Gastrocnemius medialis (tissue), 4 donors: ENCODE results near the gene FAHD2A. TPM values are rescaled to one million over a fixed set of nuclear protein-coding genes. Genes with fewer than 3 reads are reported as not detected.

ENCODE experiments used
- ATAC-seq, 2 donors: fragments of 150-250 bp; one replicate each; pipeline ENCODE4 v1.9.1; 2016
- DNase-seq, 2 donors: peaks; one replicate each; pipeline ENCODE4 v3.0.0-alpha.2; 2019
- H3K27ac ChIP-seq, 4 donors: fragments of 200-600 bp; sonication (generic); 1 replicate in 1 of 4; 2 replicates in 3 of 4; pipeline ENCODE4 v1.5.1; 2016 to 2018; ENCODE audit warnings: mild to moderate bottlenecking in 2 of 4, moderate library complexity in 1 of 4
- H3K27me3 ChIP-seq, 3 donors: fragments of 200-600 bp; sonication (generic) in 2 of 3; 1 replicate in 1 of 3; 2 replicates in 2 of 3; pipeline versions ENCODE4 v1.5.1 to v1.6.0; 2016 to 2019; ENCODE audit warnings: mild to moderate bottlenecking in 1 of 3, moderate library complexity in 1 of 3
- H3K36me3 ChIP-seq, 2 donors: fragments of 200-600 bp; sonication (generic) in 1 of 2; one replicate each; pipeline ENCODE4 v1.5.1; 2017 to 2018
- H3K4me1 ChIP-seq, 2 donors: fragments of 200-600 bp; sonication (generic) in 1 of 2; one replicate each; pipeline ENCODE4 v1.5.1; 2016 to 2017; ENCODE audit warnings: mild to moderate bottlenecking in 2 of 2
- H3K4me3 ChIP-seq, 4 donors: fragments of 200-600 bp; sonication (generic) in 3 of 4; 1 replicate in 1 of 4; 2 replicates in 3 of 4; pipeline ENCODE4 v1.5.1; 2016 to 2019; ENCODE audit warnings: mild to moderate bottlenecking in 2 of 4
- H3K9me3 ChIP-seq, 3 donors: fragments of 200-600 bp; sonication (generic) in 2 of 3; 1 replicate in 1 of 3; 2 replicates in 2 of 3; pipeline ENCODE4 v1.5.1; 2016 to 2019
- CTCF ChIP-seq, 5 experiments: fragments of 450-650 bp in 3 of 5; fragments of 200-600 bp in 2 of 5; sonication (generic) in 2 of 5; IDR thresholded peaks in 4 of 5; conservative IDR thresholded peaks in 1 of 5; 1 replicate in 4 of 5; 2 replicates in 1 of 5; pipeline ENCODE4 v1.5.1; 2016 to 2019; ENCODE audit warnings: antibody characterized with exemption in 5 of 5, mild to moderate bottlenecking in 3 of 5, moderate library complexity in 3 of 5
- POLR2A ChIP-seq, 2 donors: fragments of 450-650 bp; IDR thresholded peaks; one replicate each; pipeline ENCODE4 v1.6.1; 2017; ENCODE audit warnings: antibody characterized with exemption in 2 of 2, mild to moderate bottlenecking in 2 of 2, moderate library complexity in 2 of 2
- in situ Hi-C, 4 donors: fragments of 200-750 bp; cut with MboI; loops; one replicate each; pipeline versions ENCODE4 v1.15.0 to v1.8.0; 2017; ENCODE audit warnings: low sequenced_read_pairs in 4 of 4
- intact Hi-C: fragments of 100-400 bp; cut with DNase I; formaldehyde crosslinking; loops from one replicate; pipeline ENCODE4 v1.15.1; 2023; ENCODE audit warnings: low total_unique reads
- total RNA-seq, 4 donors: library from RNA; depleted of rRNA; stranded (reverse); fragments of >200 nt; gene quantifications; one replicate each; pipeline versions ENCODE4 v1.1.0 to v1.2.3, GENCODE V29; 2016

Gene FAHD2A
- total RNA-seq, 4 donors from 2014 or later: 18.4 to 28.3 (median 27.0) TPM

- Histone ChIP-seq H3K27ac (no peak overlapping the region), H3K36me3 (no peaks in the 10 kb centered on the region), H3K4me3 (peak overlapping the region in 2 of 4 donors; percentile 6 to 38), H3K27me3 (peaks cover 3 to 9% (median 6%) of the 10 kb centered on the region in 3 donors), H3K9me3 (no peaks in the 10 kb centered on the region), H3K4me1 (no peaks in the 10 kb centered on the region)
- intact Hi-C loops (no loop called here), in situ Hi-C loops (no loop called here)
- TF ChIP-seq CTCF (IDR thresholded peaks at IDR 0.05 in 4 of 5, conservative IDR thresholded peaks at IDR 0.05 in 1 of 5) (peak; percentile 47 to 78 (median 69)), POLR2A (IDR thresholded peaks at IDR 0.05) (no peak)
- DNase-seq: no peak
- ATAC-seq: peak; percentile 53 to 58
Observed at GRCh38 chr2:95389245-95390119, 13.0 kb upstream of the FAHD2A start.

- H3K4me3 ChIP-seq: no peak overlapping the region
- no peak for TF ChIP-seq POLR2A (IDR thresholded peaks at IDR 0.05)
- TF ChIP-seq CTCF (IDR thresholded peaks at IDR 0.05 in 4 of 5, conservative IDR thresholded peaks at IDR 0.05 in 1 of 5): no peak
- no peak overlapping the region for H3K27ac ChIP-seq
- no peaks in the 10 kb centered on the region for H3K36me3 ChIP-seq
- no peaks in the 10 kb centered on the region for H3K9me3 ChIP-seq
- intact Hi-C loops: no loop called here
- H3K27me3 ChIP-seq: peaks cover 0 to 3% (median 0%) of the 10 kb centered on the region in 3 donors
- in situ Hi-C loops: no loop called here
- DNase-seq (peak in 1 of 2 donors; percentile 0), ATAC-seq (no peak)
- H3K4me1 ChIP-seq: no peaks in the 10 kb centered on the region
Observed at GRCh38 chr2:95390272-95390880, 12.1 kb upstream of the FAHD2A start.

GRCh38 chr2:95390881-95391321 lies 11.6 kb upstream of the FAHD2A start:
- in situ Hi-C loops (no loop called here), intact Hi-C loops (no loop called here)
- TF ChIP-seq POLR2A (IDR thresholded peaks at IDR 0.05): no peak
- H3K4me1 ChIP-seq: no peaks in the 10 kb centered on the region
- DNase-seq: peak in 1 of 2 donors; percentile 8
- no peaks in the 10 kb centered on the region for H3K9me3 ChIP-seq
- H3K36me3 ChIP-seq: no peaks in the 10 kb centered on the region
- no peak for ATAC-seq
- no peaks in the 10 kb centered on the region for H3K27me3 ChIP-seq
- no peak overlapping the region for H3K4me3 ChIP-seq
- H3K27ac ChIP-seq: no peak overlapping the region

- H3K9me3 ChIP-seq: no peaks in the 10 kb centered on the region
- TF ChIP-seq POLR2A (IDR thresholded peaks at IDR 0.05): no peak
- no peak for TF ChIP-seq CTCF (IDR thresholded peaks at IDR 0.05 in 4 of 5, conservative IDR thresholded peaks at IDR 0.05 in 1 of 5)
- H3K36me3 ChIP-seq: no peaks in the 10 kb centered on the region
- in situ Hi-C loops (no loop called here), intact Hi-C loops (no loop called here)
- H3K4me1 ChIP-seq: no peaks in the 10 kb centered on the region
- H3K4me3 ChIP-seq: no peak overlapping the region
- H3K27me3 ChIP-seq: no peaks in the 10 kb centered on the region
- DNase-seq (peak in 1 of 2 donors; percentile 9), ATAC-seq (no peak)
- no peak overlapping the region for H3K27ac ChIP-seq
Observed at GRCh38 chr2:95391641-95392310, 10.7 kb upstream of the FAHD2A start.

GRCh38 chr2:95392320-95392719 lies 10.2 kb upstream of the FAHD2A start:
- Histone ChIP-seq H3K4me3 (no peak overlapping the region), H3K27ac (no peak overlapping the region), H3K27me3 (no peaks in the 10 kb centered on the region), H3K9me3 (no peaks in the 10 kb centered on the region), H3K36me3 (no peaks in the 10 kb centered on the region), H3K4me1 (no peaks in the 10 kb centered on the region)
- DNase-seq (peak in 1 of 2 donors; percentile 1), ATAC-seq (no peak)
- intact Hi-C loops: no loop called here
- in situ Hi-C loops: no loop called here
- no peak for TF ChIP-seq CTCF (IDR thresholded peaks at IDR 0.05 in 4 of 5, conservative IDR thresholded peaks at IDR 0.05 in 1 of 5)
- TF ChIP-seq POLR2A (IDR thresholded peaks at IDR 0.05): no peak
